NT2/D1 (cell line): ENCODE results near the gene SORCS3.

ENCODE experiments used
- DNase-seq: peaks from one replicate; pipeline ENCODE4 v3.0.0-alpha.2; 2011; ENCODE audit warnings: low read depth, low spot score
- H3K27me3 ChIP-seq: 2 replicates; pipeline ENCODE4 v1.6.0; 2011; ENCODE audit warnings: mild to moderate bottlenecking; ENCODE audit not compliant: insufficient read length, insufficient read depth
- H3K36me3 ChIP-seq: 2 replicates; pipeline ENCODE4 v1.6.1; 2011; ENCODE audit warnings: mild to moderate bottlenecking, low read length, mixed read lengths; ENCODE audit not compliant: insufficient read depth, insufficient read length
- H3K4me1 ChIP-seq: 2 replicates; pipeline ENCODE4 v1.5.1; 2011; ENCODE audit not compliant: insufficient read depth, insufficient read length
- H3K4me3 ChIP-seq: 2 replicates; pipeline ENCODE4 v1.5.1; 2011; ENCODE audit warnings: low read depth; ENCODE audit not compliant: insufficient read length
- H3K9ac ChIP-seq: 2 replicates; pipeline ENCODE4 v1.6.0; 2011; ENCODE audit warnings: low read depth; ENCODE audit not compliant: insufficient read length
- H3K9me3 ChIP-seq: 2 replicates; pipeline ENCODE4 v1.5.1; 2011; ENCODE audit warnings: mild to moderate bottlenecking, low read length; ENCODE audit not compliant: insufficient read depth
- SUZ12 ChIP-seq: IDR thresholded peaks from 2 replicates; pipeline ENCODE4 v1.6.1; 2011; ENCODE audit not compliant: insufficient read length, insufficient read depth; ENCODE audit errors: extremely low read depth
- YY1 ChIP-seq: IDR thresholded peaks from 2 replicates; pipeline ENCODE4 v1.6.1; 2011; ENCODE audit not compliant: insufficient read length, insufficient read depth
- ZNF274 ChIP-seq: IDR thresholded peaks from 2 replicates; pipeline ENCODE4 v1.6.1; 2011; ENCODE audit warnings: mild to moderate bottlenecking, low read depth, low read length

SORCS3 gene

GRCh38 chr10:105159268-105159667 lies 518.2 kb downstream of the SORCS3 start:
- no peak overlapping the region for H3K4me3 ChIP-seq
- no peaks in the 10 kb centered on the region for H3K27me3 ChIP-seq
- no peaks in the 10 kb centered on the region for H3K36me3 ChIP-seq
- no peak overlapping the region for H3K9ac ChIP-seq
- H3K4me1 ChIP-seq = no peaks in the 10 kb centered on the region
- no peak for DNase-seq
- no peak for TF ChIP-seq ZNF274
- TF ChIP-seq YY1 = no peak
- no peak for TF ChIP-seq SUZ12
- no peaks in the 10 kb centered on the region for H3K9me3 ChIP-seq

GRCh38 chr10:105161149-105161548 lies 520.1 kb downstream of the SORCS3 start:
- Histone ChIP-seq H3K36me3 (no peaks in the 10 kb centered on the region), H3K4me3 (no peak overlapping the region), H3K9ac (no peak overlapping the region), H3K27me3 (no peaks in the 10 kb centered on the region), H3K9me3 (no peaks in the 10 kb centered on the region), H3K4me1 (no peaks in the 10 kb centered on the region)
- DNase-seq = no peak
- TF ChIP-seq YY1 (no peak), SUZ12 (no peak), ZNF274 (no peak)

- Histone ChIP-seq H3K9me3 (no peaks in the 10 kb centered on the region), H3K36me3 (no peaks in the 10 kb centered on the region), H3K9ac (no peak overlapping the region), H3K4me3 (no peak overlapping the region), H3K4me1 (no peaks in the 10 kb centered on the region), H3K27me3 (no peaks in the 10 kb centered on the region)
- no peak for TF ChIP-seq SUZ12
- TF ChIP-seq YY1 = no peak
- no peak for TF ChIP-seq ZNF274
- no peak for DNase-seq
Observed at GRCh38 chr10:105161767-105162166, 520.7 kb downstream of the SORCS3 start.

- no peak overlapping the region for H3K4me3 ChIP-seq
- no peaks in the 10 kb centered on the region for H3K9me3 ChIP-seq
- no peaks in the 10 kb centered on the region for H3K36me3 ChIP-seq
- H3K27me3 ChIP-seq = no peaks in the 10 kb centered on the region
- no peaks in the 10 kb centered on the region for H3K4me1 ChIP-seq
- DNase-seq = no peak
- TF ChIP-seq SUZ12 = no peak
- no peak for TF ChIP-seq ZNF274
- TF ChIP-seq YY1 = no peak
- H3K9ac ChIP-seq = no peak overlapping the region
Observed at GRCh38 chr10:105170521-105170920, 529.4 kb downstream of the SORCS3 start.

GRCh38 chr10:105171945-105172344 lies 530.9 kb downstream of the SORCS3 start:
- no peak overlapping the region for H3K4me3 ChIP-seq
- no peaks in the 10 kb centered on the region for H3K4me1 ChIP-seq
- H3K9ac ChIP-seq = no peak overlapping the region
- no peaks in the 10 kb centered on the region for H3K9me3 ChIP-seq
- H3K27me3 ChIP-seq = no peaks in the 10 kb centered on the region
- TF ChIP-seq YY1 (no peak), SUZ12 (no peak), ZNF274 (no peak)
- no peaks in the 10 kb centered on the region for H3K36me3 ChIP-seq
- DNase-seq = no peak

- TF ChIP-seq ZNF274 (no peak), YY1 (no peak), SUZ12 (no peak)
- Histone ChIP-seq H3K27me3 (no peaks in the 10 kb centered on the region), H3K4me3 (no peak overlapping the region), H3K4me1 (no peaks in the 10 kb centered on the region), H3K9ac (no peak overlapping the region), H3K36me3 (no peaks in the 10 kb centered on the region), H3K9me3 (no peaks in the 10 kb centered on the region)
- no peak for DNase-seq
Observed at GRCh38 chr10:105181626-105182025, 540.5 kb downstream of the SORCS3 start.

GRCh38 chr10:105183536-105183935 lies 542.4 kb downstream of the SORCS3 start:
- no peaks in the 10 kb centered on the region for H3K36me3 ChIP-seq

More at GRCh38 chr10:105183536-105183935, 542.4 kb downstream of the SORCS3 start:
- no peaks in the 10 kb centered on the region for H3K9me3 ChIP-seq
- no peak for DNase-seq
- TF ChIP-seq ZNF274 = no peak
- no peak for TF ChIP-seq YY1
- no peak for TF ChIP-seq SUZ12
- H3K27me3 ChIP-seq = no peaks in the 10 kb centered on the region
- no peak overlapping the region for H3K4me3 ChIP-seq
- H3K4me1 ChIP-seq = no peaks in the 10 kb centered on the region
- no peak overlapping the region for H3K9ac ChIP-seq
